Stimulated activated naive CD4-positive, alpha-beta T cell treated with Interleukin-2 at 50 U/mL for 16 hours (primary cell): ENCODE data around the gene OSBPL8.
"Not testable (repeated sequence)": the region's sequence is repeated elsewhere in the genome, so short reads cannot be mapped to it uniquely, and the experiment has no call there.

ENCODE experiments used
- DNase-seq: peaks from one replicate; lab custom pipeline; 2025; lab: John Stamatoyannopoulos, UW

The OSBPL8 gene

GRCh38 chr12:76520348-76520747 lies 39.2 kb downstream of the OSBPL8 start:
- no peak for DNase-seq

DNA sequence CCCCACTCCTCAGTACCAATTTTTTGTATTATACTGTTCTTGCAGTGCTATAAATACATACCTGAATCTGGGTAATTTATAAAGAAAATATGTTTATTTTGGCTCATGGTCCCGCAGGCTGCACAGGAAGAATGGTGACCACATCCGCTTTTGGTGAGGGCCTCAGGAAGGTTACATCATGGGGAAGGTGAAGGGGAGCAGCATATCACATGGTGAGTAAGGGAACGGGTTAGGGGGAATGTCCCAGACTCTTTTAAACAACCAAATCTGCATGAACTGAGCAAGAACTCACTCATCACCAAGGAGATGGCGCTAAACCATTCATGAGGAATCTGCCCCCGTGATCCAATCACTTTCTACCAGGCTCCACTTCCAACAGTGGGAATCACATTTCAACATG lies 40.0 kb downstream of the OSBPL8 start:
- no peak for DNase-seq

- no peak for DNase-seq
Observed at GRCh38 chr12:76518699-76519098, 40.9 kb downstream of the OSBPL8 start.

DNA sequence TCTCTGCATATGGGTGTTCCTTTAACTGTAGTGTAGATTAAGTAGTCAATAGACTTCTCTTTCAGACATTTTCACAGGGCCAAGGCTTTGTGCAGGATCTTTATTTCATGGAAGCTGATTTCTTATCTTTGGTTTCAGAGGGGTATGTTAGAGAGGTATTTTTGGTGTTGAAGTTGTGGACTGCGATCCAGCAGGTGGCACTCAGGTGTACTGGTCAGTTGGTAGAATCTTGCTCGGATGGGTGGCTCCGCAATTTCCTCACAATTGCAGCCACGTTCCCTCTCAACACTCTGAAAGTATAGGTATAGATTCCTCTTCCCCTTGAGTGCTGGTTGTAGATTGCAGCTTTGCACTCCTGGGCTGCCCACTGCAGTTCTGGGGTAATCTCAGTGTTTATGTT lies 44.3 kb downstream of the OSBPL8 start:
- no peak for DNase-seq

GRCh38 chr12:76511116-76511716 lies 48.4 kb downstream of the OSBPL8 start:
- not testable (repeated sequence) for DNase-seq

- no peak for DNase-seq
Observed at GRCh38 chr12:76508128-76508980, 51.2 kb downstream of the OSBPL8 start.

DNA sequence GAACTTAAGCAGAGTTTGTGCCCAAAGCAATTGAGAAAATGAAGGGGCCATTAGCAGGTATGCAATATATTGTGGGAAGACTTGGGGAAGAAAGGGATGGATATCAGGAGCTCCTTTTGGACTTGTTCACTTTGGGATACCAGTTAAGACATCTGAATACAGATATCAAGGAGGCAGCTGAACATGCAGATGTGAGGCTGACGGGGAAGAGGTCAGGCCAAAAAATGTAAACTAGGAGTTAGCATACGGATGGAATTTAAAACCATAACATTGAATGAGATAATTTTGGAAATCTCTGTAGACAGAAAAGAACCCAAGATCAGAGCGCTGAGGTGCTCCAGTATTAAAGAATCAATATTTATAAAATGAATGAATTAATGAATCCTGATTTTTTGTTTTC lies 53.4 kb downstream of the OSBPL8 start:
- no peak for DNase-seq

DNA sequence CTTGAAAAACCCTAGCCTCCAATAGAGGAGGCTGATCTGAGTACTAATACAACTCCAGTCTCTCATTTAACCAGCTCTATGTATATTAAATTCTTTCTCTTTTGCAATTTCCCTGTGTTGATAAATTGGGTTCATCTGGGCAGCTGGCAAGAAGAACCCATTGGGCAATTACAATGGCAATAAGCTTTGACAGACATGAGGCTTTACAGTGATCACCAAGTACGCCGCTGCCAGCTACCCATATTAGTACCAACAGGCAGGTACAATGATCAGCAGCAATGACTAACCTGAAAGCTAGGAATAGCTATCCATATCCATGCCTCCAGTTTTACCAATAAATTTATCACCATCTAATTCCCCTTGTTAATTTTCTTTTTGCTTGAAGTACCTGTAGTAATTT lies 54.5 kb downstream of the OSBPL8 start:
- DNase-seq: no peak

GRCh38 chr12:76504606-76505005 lies 55.0 kb downstream of the OSBPL8 start:
- DNase-seq: no peak

GRCh38 chr12:76503957-76504356 lies 55.6 kb downstream of the OSBPL8 start:
- no peak for DNase-seq

DNA sequence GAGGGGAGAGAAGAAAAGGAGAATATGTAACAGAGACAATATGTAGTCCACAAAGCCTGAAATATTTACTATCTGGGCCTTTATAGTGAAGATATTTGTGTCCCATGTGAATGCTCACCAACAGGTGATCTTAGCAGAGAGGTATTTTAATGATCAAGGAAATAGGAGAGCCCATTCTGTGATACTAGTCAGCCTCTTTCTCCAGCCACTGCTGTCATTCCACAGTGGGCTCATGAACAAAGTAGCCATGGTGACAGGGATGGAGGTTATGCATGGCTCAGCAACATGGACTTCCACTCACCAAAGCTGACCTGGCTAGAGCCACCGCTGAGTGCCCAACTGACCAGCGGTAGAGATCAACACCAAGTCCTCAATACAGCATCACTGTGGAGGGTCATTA lies 58.2 kb downstream of the OSBPL8 start:
- no peak for DNase-seq

GRCh38 chr12:76499136-76499535 lies 60.4 kb downstream of the OSBPL8 start:
- not testable (repeated sequence) for DNase-seq

- DNase-seq: no peak
Observed at GRCh38 chr12:76495556-76495955, 64.0 kb downstream of the OSBPL8 start.

DNA sequence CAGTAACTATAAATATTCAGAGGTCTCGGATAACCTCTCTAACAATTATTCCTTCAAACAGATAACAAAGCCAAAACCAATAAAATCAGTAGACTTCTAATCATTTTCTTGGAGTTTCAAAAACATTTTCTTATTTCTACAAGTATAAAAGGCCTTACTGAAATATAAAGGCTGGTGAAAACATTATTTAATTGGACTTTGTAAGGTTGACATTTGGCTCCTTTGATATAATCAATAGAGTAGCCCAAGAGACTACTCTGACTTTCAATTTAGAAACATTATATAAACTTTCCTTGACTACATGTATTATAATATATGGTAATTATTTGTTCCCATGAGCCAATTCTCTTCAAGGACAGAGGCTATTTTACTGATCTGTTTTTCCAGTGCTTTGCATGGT lies 68.3 kb downstream of the OSBPL8 start:
- no peak for DNase-seq

DNA sequence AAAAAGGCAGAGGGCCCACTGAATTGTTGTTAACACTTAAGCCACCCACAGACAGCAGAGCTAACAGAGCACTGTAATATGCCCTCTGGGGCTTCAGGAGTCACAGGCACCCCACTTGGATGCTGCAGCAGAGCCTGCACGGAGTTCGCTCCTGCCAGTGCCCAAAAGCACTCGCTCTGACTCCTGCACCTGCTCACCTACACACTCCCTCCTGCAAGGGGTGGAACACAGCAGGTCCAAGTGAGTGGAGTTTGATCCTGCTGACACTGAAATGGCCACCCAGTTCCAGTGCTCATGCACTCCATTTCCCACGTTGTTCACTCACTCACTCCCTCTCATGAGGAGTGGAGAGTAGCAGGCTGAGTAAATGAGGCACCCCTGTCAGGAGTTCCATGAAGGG lies 68.8 kb downstream of the OSBPL8 start:
- no peak for DNase-seq

- no peak for DNase-seq
Observed at GRCh38 chr12:76489737-76490136, 69.8 kb downstream of the OSBPL8 start.

DNA sequence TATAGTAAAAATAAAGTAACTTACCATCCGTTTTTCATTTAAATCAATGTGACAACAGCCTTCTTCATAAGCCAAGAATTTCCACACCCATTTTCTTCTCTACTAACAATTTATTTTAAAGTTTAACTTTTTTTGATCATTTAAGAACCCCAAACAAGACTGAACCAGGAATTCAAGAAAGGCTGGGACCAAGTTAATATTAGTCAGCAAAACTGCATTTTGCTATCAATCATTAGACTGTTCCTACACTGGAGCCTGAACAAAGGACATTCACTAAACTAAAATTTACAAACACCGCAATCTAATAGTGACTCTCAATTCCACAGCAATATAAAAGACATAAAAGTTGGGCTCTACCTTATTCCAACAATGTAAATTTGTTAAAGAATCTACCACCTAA lies 73.6 kb downstream of the OSBPL8 start:
- DNase-seq: no peak

DNA sequence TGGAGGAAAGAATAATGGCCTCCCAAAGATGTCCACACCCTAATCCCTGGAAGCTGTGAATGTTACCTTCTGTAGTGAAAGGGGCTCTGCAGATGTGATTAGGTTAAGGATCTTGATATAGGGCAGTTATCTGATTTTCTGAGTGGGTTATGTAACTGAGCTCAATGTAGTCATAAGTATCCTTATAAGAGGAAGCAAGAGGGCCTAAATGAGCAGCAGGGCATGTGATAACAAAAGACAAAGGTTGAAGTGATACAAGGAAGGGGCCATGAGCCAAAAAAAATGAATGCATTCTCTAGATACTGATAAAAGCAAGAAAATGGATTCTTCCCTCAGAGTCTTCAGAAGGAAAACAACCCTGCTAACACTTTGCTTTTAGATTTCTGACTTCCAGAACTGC lies 78.8 kb downstream of the OSBPL8 start:
- no peak for DNase-seq

GRCh38 chr12:76478045-76478444 lies 81.5 kb downstream of the OSBPL8 start:
- DNase-seq: no peak

DNA sequence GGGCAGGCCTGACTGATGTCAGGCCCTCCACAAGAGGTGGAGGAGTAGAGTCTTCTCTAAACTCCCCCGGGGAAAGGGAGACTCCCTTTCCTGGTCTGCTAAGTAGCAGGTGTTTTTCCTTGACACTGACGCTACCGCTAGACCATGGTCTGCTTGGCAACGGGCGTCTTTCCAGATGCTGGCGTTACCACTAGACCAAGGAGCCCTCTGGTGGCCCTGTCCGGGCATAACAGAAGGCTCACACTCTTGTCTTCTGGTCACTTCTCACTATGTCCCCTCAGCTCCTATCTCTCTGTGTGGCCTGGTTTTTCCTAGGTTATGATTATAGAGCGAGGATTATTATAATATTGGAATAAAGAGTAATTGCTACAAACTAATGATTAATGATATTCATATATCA lies 86.7 kb downstream of the OSBPL8 start:
- DNase-seq: not testable (repeated sequence)

GRCh38 chr12:76471579-76471978 lies 88.0 kb downstream of the OSBPL8 start:
- no peak for DNase-seq

GRCh38 chr12:76470028-76470939 lies 89.3 kb downstream of the OSBPL8 start:
- DNase-seq: no peak
